Suppressor macrophage treated with lipopolysaccharide for 4 hours (primary cell): ENCODE results near the gene TTC4.
A peak's percentile ranks its signal among the peaks of the same experiment; 100 is the strongest.

Experiments
- DNase-seq: peaks from one replicate; pipeline ENCODE4 v3.0.0-alpha.2; 2020

Gene TTC4, protein sequence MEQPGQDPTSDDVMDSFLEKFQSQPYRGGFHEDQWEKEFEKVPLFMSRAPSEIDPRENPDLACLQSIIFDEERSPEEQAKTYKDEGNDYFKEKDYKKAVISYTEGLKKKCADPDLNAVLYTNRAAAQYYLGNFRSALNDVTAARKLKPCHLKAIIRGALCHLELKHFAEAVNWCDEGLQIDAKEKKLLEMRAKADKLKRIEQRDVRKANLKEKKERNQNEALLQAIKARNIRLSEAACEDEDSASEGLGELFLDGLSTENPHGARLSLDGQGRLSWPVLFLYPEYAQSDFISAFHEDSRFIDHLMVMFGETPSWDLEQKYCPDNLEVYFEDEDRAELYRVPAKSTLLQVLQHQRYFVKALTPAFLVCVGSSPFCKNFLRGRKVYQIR

GRCh38 chr1:54715493-54716298, at the start of gene TTC4:
Gene TTC4, plus strand, starts transcription at chr1:54715861. Its CDS starts 48 bp downstream, at chr1:54715909.
- DNase-seq = peak; percentile 93

DNA sequence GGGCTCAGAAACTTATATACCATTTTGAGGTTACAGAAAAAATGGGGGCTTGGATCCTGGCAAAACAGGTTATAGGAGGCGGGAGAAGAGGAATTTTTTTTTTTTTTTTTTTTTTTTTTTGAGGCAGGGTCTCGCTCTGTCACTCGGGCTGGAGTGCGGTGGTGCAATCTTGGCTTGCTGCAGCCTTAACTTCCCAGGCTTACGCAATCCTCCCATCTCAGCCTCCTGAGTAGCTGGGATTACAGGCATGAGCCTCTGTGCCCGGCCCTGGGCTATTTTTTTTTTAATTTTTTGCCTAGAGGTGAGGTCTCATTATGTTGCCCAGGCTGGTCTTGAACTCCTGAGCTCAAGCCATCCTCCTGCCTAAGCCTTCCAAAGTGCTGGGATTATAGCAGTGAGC, 49.3 kb upstream of the TTC4 start:
- DNase-seq = no peak

DNA sequence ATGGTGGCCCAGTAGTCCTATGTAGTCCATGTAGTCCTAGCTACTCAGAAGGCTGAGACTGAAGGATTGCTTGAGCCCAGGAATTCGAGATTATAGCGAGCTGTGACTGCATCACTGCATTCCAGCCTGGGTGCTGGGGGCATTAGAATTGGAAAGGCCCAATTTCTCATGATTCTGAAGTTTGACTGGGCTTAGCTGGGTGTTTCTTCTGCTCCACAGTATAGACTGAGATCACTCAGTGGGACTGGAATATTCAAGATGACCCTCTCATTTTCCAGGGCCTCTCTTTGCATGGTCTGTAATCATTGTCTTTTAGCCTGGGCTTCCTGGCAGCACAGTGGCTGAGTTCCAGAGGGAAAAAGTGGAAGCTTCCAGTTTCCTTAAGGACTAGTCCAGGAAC, 47.9 kb upstream of the TTC4 start:
- no peak for DNase-seq

GRCh38 chr1:54668567-54668966, 47.1 kb upstream of the TTC4 start:
- DNase-seq = no peak

DNA sequence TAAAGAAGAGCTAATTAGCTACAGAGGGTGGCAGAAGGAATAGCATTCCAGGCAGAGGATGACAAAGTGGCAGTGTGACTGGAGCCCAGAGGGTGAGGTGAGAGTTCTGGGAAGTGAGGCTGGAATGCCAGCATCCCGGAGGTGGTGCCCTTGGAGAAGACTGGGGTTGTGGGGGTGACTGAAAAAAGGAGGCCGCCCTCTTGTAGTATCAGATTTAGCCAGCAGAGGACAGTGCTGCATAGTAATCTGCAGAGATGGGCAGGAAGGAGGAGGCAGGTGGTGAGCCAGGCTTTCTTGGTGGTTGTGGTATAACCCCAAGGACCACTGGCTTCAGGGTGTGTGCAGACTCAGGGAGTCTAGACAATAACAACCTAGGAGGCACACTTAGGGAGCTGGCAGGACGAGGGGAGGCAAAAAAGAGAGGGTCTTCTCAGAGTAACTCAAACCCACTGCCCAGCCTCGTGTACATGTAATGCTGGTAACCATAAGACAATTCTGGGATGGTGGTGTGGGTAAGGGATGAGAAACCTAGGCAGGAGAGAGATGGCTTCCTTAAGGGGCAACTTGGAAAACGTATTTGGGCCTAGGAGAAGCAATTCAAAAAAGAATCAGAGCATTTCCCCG, 43.6 kb upstream of the TTC4 start:
- peak; percentile 54 for DNase-seq

DNA sequence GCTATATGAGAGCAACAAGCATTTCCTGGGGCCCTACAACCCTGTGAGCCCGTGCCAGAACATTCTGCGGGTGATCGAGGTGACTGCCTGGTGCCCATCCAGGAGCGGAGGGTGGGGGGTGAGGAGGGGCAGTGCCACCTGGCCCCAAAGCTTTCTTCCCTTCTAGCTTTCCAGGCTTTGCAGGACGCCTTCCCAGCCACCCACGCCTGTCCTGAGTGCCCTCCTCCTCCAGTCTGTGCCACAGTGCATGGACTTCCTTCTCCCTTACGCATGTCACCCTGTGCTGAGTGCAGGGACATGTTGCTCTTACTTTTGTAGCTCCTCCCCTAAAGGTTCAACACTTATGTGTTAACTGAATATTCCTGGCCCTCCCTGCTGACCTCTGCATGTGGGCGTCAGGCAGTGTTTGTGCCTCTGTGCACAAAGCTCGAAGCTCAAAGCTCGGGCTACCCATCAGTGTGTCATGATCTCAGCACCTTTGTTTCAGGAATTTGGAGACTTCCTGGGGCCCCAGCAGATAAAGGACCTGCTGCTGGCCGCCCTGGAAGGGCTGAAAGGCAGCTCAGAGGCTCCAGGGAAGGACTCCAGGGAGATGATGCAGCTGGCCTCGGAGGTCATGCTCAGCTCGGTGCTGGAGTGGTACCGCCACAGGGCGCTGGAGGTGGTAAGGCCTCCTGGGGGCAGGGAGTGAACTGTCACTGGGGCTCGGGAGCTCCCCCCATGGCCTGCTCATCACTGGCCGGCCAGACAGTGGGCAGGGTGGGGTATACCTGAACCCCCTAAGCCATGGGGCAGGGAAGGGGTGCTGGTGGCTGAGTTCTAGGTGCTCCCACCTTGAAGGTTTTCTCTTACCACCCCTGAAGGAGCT, 36.7 kb upstream of the TTC4 start:
- DNase-seq = no peak

DNA sequence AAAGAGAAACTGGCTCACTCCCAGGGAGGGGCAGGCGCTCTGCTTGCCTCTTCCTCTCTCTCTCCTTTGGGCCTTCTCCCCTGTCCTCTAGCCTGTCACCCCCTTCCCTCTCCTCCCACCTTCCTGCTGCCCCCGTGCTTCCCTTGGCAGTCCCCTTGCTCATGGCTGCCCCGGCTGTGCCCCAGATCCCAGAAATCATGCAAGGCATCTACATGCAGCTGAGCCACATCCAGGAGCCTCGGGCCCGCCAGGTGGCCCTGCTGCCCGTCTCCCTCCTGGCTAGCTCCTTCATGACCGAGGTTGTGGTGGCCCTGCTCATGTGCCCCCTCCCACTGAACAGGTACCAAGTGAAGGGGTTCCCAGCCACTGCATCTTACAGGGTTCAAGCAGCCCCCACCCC, 36.0 kb upstream of the TTC4 start:
- DNase-seq = no peak

DNA sequence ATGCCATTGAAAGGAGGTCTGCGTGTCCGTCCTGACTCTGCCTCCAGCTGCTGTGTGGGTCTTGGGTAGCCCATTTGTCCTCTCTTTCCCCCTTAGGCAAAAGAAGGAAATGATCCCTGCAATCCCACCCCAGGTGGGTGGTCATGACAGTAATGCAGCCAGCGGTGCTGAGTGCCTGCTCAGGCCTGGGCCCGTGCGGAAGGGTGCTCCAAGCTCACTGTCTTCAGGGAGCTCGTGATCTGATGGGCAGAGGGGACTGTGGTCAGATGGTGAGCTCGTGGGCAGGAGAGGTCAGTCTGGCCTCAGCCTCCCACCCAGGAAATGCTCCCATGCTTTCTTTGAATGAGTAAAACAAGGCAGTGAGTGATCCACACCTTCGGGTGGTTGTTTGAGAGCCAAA, 35.3 kb upstream of the TTC4 start:
- DNase-seq = no peak

DNA sequence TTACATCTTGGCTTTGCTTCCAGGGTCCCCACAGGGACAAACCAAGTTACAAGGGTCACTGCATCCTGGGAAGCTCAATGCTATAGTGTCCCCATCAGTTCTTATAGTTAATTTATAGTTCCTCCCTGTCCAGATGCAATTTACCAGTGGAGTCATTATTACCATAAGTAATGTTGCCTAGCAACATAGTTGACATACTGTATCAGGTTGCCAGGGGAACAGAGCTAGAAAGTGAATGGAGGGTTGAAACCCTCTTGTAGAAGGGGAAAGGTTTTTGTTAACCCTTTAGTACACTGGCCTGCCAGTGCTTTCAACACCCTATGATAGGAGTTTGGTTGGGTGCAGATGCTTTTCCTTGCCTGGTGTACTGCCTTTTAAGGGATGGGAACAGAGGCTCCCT, 34.3 kb upstream of the TTC4 start:
- DNase-seq = no peak

DNA sequence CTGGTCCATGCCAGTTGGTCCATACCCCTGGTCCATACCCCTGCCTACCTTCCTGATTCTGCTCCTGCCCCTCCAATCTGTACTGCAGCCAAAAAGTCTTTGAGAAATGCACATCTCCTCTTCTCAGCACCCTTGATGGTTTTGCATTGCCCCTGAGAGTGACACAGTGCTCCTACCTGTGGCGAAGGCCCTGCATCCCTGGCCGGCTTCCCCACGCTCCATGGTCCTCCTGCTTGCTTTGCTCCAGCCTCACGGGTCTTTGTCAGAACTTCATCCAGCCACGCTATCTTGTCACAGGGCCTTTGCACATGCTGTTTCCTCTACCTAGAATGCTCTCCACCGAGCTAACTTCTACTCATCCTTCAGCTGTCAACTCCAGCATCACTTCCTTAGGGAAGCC, 32.2 kb upstream of the TTC4 start:
- no peak for DNase-seq

DNA sequence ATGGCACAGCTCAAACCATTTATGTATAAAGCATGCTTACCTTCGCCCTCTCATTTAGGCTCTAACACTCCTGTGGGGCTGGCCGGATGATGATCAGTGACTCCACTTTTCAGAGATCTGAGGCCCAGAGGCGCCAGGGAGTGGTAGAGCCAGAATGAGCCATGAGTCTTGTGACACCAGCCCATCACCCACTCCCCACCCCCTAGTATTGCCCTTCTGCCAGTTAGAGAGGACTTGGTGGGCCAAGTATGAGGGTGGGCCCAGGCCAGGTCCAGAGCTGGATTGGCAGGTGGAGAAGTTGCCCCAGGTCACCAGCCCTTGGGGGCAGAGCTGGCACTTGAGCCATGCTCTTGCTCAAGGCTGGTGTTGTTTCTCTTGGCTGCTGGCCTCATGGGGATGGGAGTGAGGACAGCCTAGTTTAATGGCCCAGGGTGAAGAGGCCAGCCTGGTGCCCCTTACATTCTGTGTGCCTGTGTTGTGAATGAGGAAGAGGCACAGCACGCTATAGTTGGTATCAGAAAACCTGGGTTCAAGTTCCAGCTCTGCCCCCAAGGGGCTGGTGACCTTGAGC, 30.2 kb upstream of the TTC4 start:
- DNase-seq = no peak

DNA sequence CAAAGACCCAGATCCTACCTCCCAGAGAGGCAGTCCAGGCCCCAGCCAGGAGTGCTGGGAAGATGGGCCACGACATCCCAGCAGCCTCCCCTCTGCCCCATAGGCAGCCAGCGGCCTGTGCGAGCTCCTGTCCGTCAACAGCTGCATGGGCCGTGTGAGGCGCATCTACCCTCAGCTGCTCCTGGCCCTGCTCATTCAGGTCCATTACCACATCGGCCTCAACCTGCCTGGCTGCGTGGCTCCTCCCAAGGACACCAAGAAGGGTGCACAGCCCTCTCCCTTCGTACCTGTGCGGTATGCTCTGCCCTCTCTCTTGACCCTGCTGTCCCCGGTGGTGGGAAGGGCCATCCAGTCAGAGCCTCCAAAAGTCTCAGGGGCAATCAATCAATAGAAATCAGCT, 29.5 kb upstream of the TTC4 start:
- DNase-seq = no peak

DNA sequence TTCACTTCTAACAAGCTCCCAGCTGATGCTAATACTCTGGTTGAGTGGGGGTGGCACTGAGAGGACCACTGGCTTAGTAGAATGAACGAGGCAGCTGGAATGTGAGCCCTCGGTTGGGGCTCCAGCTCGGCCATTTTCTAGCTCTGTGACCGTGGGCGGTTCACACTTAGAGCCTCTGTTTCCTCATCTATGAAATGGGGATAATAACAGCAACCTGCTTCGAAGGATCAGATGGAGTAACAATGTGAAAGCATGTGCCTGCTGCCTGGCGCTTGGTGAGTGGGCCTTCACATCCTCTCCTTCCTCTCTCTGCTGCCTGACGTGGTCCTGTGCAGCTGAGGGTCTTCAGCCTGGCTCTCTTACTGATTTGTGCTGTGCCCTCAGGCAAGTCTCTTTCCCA, 20.9 kb upstream of the TTC4 start:
- no peak for DNase-seq

- DNase-seq = no peak
These were observed 20.4 kb upstream of the TTC4 start for GRCh38 chr1:54695221-54695620.

- no peak for DNase-seq
These were observed 19.9 kb upstream of the TTC4 start for GRCh38 chr1:54695764-54696163.

DNA sequence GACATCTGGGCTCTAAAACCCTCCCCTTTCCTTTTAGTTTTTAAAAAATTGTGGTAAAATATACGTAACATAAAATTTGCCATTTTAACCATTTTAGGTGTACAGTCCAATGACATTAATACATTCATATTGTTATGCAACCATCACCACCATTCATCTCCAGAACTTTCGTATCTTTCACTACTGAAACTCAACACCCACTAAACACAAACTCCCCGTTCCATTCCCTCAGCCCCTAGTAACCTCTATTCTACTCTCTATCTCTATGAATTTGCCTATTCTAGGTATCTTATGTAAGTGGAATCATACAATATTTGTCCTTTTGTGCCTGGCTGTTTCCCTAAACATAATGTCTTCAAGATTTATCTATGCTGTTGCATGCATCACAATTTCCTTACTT, 19.4 kb upstream of the TTC4 start:
- no peak for DNase-seq

DNA sequence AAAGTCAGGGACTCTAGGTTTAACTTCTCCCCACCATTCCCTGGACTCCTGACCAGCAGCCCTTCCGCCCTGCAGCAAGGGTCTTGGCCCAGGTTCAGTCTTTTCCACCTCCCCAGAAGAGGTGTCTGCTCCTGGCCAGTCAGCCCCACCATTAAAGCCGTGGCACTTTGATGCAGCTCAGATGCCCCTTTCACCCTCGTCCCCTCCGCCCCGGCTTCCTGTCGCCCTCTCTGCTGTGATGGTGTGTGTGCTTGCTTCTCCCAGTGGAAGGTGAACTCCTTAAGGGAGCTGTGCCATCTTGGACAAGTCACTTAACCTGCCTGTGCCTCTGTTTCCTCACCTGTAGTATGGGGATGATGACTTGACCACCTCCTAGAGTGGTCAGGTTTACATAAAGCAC, 17.8 kb upstream of the TTC4 start:
- DNase-seq = no peak

GRCh38 chr1:54698346-54698745, 17.3 kb upstream of the TTC4 start:
- DNase-seq = no peak

DNA sequence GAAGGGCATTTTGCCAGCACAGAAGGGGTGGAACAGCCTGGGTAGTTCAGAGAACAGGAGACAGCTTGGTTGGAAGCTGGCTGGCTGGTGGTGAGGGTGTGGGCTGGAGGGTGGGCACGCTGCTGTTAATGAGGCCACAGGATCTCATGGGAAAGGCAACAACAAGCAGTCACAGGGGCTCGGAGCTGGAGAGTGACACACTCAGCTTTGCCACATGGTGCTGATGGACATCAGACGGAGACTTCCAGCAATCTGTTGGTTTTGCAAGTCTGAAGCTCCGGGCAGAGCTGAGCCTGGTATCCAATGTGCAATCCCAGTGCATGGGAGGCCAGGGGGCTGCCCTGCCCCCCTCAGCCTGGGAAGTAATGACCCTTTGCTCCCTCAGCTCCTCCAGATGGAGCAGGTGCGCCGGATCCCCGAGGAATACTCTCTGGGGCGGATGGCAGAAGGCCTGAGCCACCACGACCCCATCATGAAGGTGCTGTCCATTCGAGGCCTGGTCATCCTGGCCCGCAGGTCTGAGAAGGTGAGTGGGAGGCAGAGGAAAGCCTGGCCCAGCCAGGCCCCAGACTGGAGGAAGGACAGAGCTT, 15.6 kb upstream of the TTC4 start:
- no peak for DNase-seq

GRCh38 chr1:54701066-54701465, 14.6 kb upstream of the TTC4 start:
- no peak for DNase-seq

- DNase-seq = no peak
These were observed 13.7 kb upstream of the TTC4 start for GRCh38 chr1:54701996-54702395.

DNA sequence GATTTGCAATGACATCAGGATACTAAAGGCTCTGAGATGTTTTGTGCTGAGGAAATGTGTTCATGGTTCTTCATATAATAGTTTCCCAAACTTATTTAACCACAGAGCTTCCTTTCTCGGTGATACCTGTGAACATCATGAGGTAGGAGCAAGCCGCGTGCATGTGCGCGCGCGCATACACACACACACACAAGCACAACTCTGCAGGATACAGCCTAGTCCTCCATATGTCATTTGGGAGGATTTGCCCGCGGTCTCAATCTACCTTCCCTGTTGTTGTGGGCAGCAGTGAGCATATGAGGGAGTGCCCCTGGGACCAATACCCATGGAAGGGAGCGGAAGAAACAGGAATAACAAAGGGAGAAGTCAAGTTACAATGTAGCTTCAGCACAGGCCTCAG, 12.2 kb upstream of the TTC4 start:
- no peak for DNase-seq
